Measurements from ENCODE around the gene CLRN2. TPM values are rescaled to one million over a fixed set of nuclear protein-coding genes. Genes with fewer than 3 reads are reported as not detected.
"Not testable (repeated sequence)": the region's sequence is repeated elsewhere in the genome, so short reads cannot be mapped to it uniquely, and the experiment has no call there.

Gene CLRN2
- total RNA-seq, 6 donors from 2014 or later = not detected

DNA sequence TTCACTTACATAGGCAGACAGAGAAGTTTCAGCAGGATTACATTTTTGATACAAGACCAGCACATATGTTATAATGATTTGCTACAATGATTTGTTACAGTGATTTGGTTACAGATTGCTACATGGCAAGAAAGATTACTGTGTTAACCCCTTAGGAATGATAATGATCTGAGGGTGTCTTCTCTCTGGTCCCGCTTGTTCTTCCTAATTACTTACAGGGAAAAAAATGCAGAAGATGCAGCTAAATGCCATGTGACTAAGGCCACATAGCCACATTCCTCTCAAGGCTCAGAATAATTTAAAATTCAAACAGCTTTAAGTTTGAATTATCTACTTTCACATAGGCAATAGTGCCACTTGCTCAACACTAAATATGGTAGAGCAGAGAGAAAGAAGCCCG lies 52.3 kb downstream of the CLRN2 start:
- TF ChIP-seq EP300 (IDR thresholded peaks at IDR 0.05) (no peak), POLR2A (IDR thresholded peaks at IDR 0.05) (no peak), CTCF (IDR thresholded peaks at IDR 0.05) (no peak), POLR2AphosphoS5 (IDR thresholded peaks at IDR 0.05) (no peak)
- Histone ChIP-seq H3K27ac (no peak overlapping the region), H3K9me3 (no peaks in the 10 kb centered on the region), H3K4me1 (no peaks in the 10 kb centered on the region), H3K27me3 (no peaks in the 10 kb centered on the region), H3K4me3 (no peak overlapping the region), H3K36me3 (no peaks in the 10 kb centered on the region)
- 73 to 75% methylated on average over 2 of the region's 2 CpGs for WGBS, 2 donors
- DNase-seq (no peak), ATAC-seq (ENCODE audit: low FRiP score in 2 of 2) (no peak)

GRCh38 chr4:17574206-17574605 lies 59.2 kb downstream of the CLRN2 start:
- Histone ChIP-seq H3K9me3 (no peaks in the 10 kb centered on the region), H3K36me3 (no peaks in the 10 kb centered on the region), H3K27ac (no peak overlapping the region), H3K4me3 (no peak overlapping the region), H3K4me1 (peaks cover 11 to 23% (median 14%) of the 10 kb centered on the region in 4 donors), H3K27me3 (no peaks in the 10 kb centered on the region)
- ATAC-seq (ENCODE audit: low FRiP score in 2 of 2) (no peak), DNase-seq (no peak)
- WGBS, 2 donors = 91 to 94% methylated on average over 4 of the region's 4 CpGs
- no peak for TF ChIP-seq POLR2A (IDR thresholded peaks at IDR 0.05)
- TF ChIP-seq POLR2AphosphoS5 (IDR thresholded peaks at IDR 0.05) = no peak
- no peak for TF ChIP-seq CTCF (IDR thresholded peaks at IDR 0.05)
- TF ChIP-seq EP300 (IDR thresholded peaks at IDR 0.05) = no peak

DNA sequence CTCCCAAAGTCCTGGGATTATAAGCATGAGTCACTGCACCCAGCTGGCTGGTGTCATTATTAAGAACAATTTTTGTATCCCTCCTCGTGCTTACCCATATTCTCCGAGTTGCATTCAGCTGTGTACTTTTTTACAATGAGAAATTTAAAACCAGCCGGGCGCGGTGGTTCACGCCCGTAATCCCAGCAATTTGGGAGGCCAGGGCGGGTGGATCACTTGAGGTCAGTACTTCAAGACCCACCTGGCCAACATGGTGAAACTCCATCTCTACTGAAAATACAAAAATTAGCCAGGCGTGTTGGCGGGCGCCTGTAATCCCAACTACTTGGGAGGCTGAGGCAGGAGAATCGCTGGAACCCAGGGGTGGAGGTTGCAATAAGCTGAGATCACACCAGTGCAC lies 60.2 kb downstream of the CLRN2 start:
- DNase-seq; H3K27ac ChIP-seq; H3K27me3 ChIP-seq; H3K36me3 ChIP-seq; H3K4me3 ChIP-seq; H3K9me3 ChIP-seq; ATAC-seq (ENCODE audit: low FRiP score in 2 of 2): not testable (repeated sequence)
- 94 to 95% methylated on average over 12 of the region's 12 CpGs for WGBS, 2 donors
- peaks cover 18 to 30% (median 23%) of the 10 kb centered on the region in 4 donors for H3K4me1 ChIP-seq

Other genes with a start within 250 kb of the CLRN2 start
- gene QDPR, start 3.1 kb upstream of the CLRN2 start, total RNA-seq = 10 to 100 TPM; 16.3 to 48.4 (median 22.7) TPM
- gene LAP3, start 62.0 kb downstream of the CLRN2 start, total RNA-seq = 100 to 1,000 TPM in 1 of 6 donors, 10 to 100 TPM in 5; 70.0 to 116 (median 94.3) TPM
- 10 to 100 TPM; 14.7 to 56.2 (median 19.0) TPM for gene MED28, start 99.5 kb downstream of the CLRN2 start, total RNA-seq